Loucy (cell line): ENCODE results near the gene NIP7.

Experiments used
- CTCF ChIP-seq: fragments of 200-600 bp; sonication (generic); conservative IDR thresholded peaks from 2 replicates; pipeline ENCODE4 v1.5.1; 2014; ENCODE audit warnings: mild to moderate bottlenecking, antibody characterized with exemption, low read length
- EZH2phosphoT487 ChIP-seq: fragments of 200-600 bp; IDR thresholded peaks from 2 replicates; pipeline ENCODE4 v1.6.1; 2018; ENCODE audit warnings: antibody characterized with exemption, mild to moderate bottlenecking, moderate library complexity, borderline replicate concordance

GRCh38 chr16:69324585-69325253, 14.9 kb upstream of the NIP7 start:
- TF ChIP-seq CTCF (no peak), EZH2phosphoT487 (no peak)
